ENCODE measurements around the gene PTPN18. TPM values are rescaled to one million over a fixed set of nuclear protein-coding genes. Genes with fewer than 3 reads are reported as not detected.
A peak's percentile ranks its signal among the peaks of the same experiment; 100 is the strongest.
"Not testable (repeated sequence)": the region's sequence is repeated elsewhere in the genome, so short reads cannot be mapped to it uniquely, and the experiment has no call there.

PTPN18 gene
- total RNA-seq, 1 donor from 2014 or later = 37.5 TPM

DNA sequence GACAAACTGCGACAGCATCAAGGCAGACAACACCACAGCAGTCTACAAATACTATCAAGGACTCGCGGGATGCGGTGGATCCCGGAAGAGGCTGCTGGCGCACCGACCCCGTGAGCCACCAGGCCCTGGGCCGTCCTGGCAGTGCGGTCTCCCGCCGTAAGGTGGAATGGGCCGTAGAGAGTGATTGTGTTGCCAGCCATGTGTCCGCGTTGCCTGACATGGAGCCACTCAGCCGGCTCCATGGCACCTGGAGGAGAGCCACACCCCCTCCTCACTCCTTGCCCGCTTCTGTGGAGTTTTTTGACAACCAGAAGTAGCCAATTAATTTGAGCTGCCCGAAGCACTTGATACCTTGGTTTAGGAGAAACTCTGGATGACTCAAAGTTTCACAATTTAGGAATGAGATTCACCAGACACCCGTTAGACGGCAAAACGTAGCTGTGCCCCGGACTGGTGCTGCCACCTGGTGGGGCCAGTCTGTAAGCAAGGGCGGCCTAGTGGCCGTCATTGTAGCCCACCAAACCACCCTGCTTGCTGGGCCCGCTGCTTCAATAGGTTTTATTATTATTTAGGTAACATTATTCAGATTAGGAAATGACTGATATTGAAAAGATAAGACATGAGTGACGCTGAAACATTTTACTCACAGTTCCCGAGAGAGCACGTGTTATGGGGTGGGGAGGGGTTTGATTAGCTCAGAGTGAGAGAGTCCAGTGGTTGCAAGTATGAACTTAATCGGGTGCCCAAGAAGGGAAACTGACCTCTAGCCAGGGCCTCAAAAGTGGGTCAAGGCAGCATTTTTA lies 23.4 kb upstream of the PTPN18 start:
- no peaks in the 10 kb centered on the region for H3K9me3 Mint-ChIP-seq
- peaks cover 52% of the 10 kb centered on the region for H3K27me3 Mint-ChIP-seq
- H3K36me3 Mint-ChIP-seq = peaks cover 5% of the 10 kb centered on the region
- TF ChIP-seq, protein P1, sequence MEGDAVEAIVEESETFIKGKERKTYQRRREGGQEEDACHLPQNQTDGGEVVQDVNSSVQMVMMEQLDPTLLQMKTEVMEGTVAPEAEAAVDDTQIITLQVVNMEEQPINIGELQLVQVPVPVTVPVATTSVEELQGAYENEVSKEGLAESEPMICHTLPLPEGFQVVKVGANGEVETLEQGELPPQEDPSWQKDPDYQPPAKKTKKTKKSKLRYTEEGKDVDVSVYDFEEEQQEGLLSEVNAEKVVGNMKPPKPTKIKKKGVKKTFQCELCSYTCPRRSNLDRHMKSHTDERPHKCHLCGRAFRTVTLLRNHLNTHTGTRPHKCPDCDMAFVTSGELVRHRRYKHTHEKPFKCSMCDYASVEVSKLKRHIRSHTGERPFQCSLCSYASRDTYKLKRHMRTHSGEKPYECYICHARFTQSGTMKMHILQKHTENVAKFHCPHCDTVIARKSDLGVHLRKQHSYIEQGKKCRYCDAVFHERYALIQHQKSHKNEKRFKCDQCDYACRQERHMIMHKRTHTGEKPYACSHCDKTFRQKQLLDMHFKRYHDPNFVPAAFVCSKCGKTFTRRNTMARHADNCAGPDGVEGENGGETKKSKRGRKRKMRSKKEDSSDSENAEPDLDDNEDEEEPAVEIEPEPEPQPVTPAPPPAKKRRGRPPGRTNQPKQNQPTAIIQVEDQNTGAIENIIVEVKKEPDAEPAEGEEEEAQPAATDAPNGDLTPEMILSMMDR (conservative IDR thresholded peaks at IDR 0.05) = peak; percentile 99
- peak; percentile 81 for DNase-seq (ENCODE audit: extremely low spot score, unreplicated experiment)
- H3K4me3 Mint-ChIP-seq = peak overlapping the region; percentile 77
- H3K27ac Mint-ChIP-seq = peak overlapping the region; percentile 57
- peaks cover 20% of the 10 kb centered on the region for H3K4me1 Mint-ChIP-seq (ENCODE audit: unreplicated experiment)

DNA sequence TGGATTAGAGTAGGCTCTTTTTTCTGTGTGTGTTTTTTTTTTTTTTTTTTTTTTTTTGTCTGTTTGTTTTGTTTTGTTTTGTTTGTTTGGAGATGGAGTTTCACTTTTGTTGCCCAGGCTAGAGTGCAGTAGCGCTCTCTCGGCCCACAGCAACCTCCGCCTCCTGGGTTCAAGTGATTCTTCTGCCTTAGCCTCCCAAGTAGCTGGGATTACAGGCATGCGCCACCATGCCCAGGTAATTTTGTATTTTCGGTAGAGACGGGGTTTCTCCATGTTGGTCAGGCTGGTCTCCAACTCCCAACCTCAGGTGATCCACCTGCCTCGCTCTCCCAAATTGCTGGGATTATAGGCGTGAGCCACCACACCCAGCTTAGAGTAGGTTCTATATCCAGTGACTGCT lies 22.6 kb upstream of the PTPN18 start:
- peaks cover 47% of the 10 kb centered on the region for H3K27me3 Mint-ChIP-seq
- peak; percentile 34 for DNase-seq (ENCODE audit: extremely low spot score, unreplicated experiment)
- not testable (repeated sequence) for H3K27ac Mint-ChIP-seq, H3K36me3 Mint-ChIP-seq, H3K4me3 Mint-ChIP-seq, H3K9me3 Mint-ChIP-seq
- H3K4me1 Mint-ChIP-seq (ENCODE audit: unreplicated experiment) = peaks cover 25% of the 10 kb centered on the region

DNA sequence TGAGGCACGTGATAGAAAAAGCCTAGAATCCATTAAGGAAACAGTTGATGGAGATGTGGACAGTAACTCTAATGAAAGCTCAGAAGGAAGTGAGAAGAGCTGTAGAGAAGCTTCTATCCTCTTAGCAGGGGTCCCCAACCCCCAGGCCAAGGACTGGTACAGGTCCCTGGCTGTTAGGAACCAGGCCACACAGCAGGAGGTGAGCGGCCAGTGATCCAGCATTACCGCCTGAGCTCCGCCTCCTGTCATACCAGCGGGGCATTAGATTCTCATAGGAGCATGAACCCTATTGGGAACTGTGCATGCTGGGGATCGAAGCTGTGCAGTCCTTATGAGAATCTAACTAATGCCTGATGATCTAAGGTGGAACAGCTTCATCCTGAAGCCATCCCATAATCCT lies 21.8 kb upstream of the PTPN18 start:
- DNase-seq (ENCODE audit: extremely low spot score, unreplicated experiment) = no peak
- H3K36me3 Mint-ChIP-seq = peaks cover 5% of the 10 kb centered on the region
- peaks cover 39% of the 10 kb centered on the region for H3K27me3 Mint-ChIP-seq
- peaks cover 25% of the 10 kb centered on the region for H3K4me1 Mint-ChIP-seq (ENCODE audit: unreplicated experiment)
- TF ChIP-seq, protein P1 (conservative IDR thresholded peaks at IDR 0.05) = no peak
- H3K4me3 Mint-ChIP-seq = no peak overlapping the region
- no peak overlapping the region for H3K27ac Mint-ChIP-seq
- H3K9me3 Mint-ChIP-seq = no peaks in the 10 kb centered on the region

DNA sequence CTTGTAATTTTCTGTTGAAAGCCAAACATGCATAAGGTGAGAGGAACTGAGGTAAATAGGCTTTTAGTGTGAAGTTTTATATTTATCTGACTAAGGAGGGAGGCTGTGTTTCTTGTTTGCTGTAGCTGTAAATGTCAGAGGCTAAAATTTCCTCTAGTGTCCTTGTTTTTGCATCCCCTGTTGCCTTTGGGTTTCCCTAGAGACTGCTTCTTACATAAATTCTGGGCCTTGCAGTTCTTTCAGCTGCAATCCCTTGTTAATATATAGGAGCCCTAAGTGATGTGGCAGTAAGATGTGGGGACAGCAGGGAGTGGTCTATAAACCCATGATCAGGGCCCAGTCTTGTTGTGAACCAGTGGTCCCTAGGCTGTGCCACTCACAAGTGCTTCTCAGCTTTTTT lies 20.6 kb upstream of the PTPN18 start:
- peaks cover 34% of the 10 kb centered on the region for H3K27me3 Mint-ChIP-seq

DNA sequence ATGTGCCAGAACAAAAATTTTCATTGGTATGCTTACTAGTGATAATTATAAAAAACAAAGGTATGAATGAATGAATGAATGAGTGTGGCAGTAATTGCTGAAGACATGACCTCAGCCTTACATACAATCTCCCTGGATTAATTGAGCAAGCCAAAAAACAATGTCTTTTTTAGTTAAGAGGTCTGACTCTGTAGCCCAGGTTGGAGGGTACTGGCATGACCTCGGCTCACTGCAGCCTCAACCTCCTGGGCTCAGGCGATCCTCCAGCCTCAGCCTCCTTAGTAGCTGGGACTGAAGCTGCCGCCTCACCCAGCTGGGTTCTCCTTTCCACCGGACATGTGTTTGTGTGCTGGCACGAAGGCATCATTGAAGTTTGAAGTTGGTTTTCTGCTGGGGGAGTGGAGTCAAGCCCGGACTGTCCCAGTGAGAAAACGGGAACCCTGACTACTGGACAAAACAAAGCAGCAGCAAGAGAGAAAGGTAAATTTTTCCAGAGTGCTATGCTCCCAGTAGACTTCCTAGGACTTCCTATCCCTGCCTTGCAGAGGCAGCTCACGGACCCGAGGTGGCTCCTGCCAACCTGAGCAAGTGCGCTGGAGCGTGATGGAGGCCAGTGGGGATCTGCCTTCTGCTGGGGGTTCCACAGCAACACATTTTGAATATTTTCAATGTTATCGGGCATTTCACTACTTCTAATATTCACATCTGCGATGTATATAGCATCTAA lies 19.5 kb upstream of the PTPN18 start:
- H3K4me1 Mint-ChIP-seq (ENCODE audit: unreplicated experiment) = peaks cover 34% of the 10 kb centered on the region
- no peaks in the 10 kb centered on the region for H3K9me3 Mint-ChIP-seq
- peak overlapping the region; percentile 94 for H3K4me3 Mint-ChIP-seq
- peak overlapping the region; percentile 98 for H3K27ac Mint-ChIP-seq
- peaks cover 22% of the 10 kb centered on the region for H3K36me3 Mint-ChIP-seq
- no peak for DNase-seq (ENCODE audit: extremely low spot score, unreplicated experiment)
- TF ChIP-seq, protein P1 (conservative IDR thresholded peaks at IDR 0.05) = no peak
- peaks cover 24% of the 10 kb centered on the region for H3K27me3 Mint-ChIP-seq

More for the DNA sequence above, 20.6 kb upstream of the PTPN18 start:
- TF ChIP-seq, protein P1 (conservative IDR thresholded peaks at IDR 0.05) = no peak
- H3K4me1 Mint-ChIP-seq (ENCODE audit: unreplicated experiment) = peaks cover 28% of the 10 kb centered on the region
- DNase-seq (ENCODE audit: extremely low spot score, unreplicated experiment) = no peak
- H3K27ac Mint-ChIP-seq = no peak overlapping the region
- no peak overlapping the region for H3K4me3 Mint-ChIP-seq
- H3K9me3 Mint-ChIP-seq = no peaks in the 10 kb centered on the region
- H3K36me3 Mint-ChIP-seq = peaks cover 15% of the 10 kb centered on the region

All from type B pancreatic cell (in vitro differentiated cells).